Right forelimb (tissue), 1 donor: Measurements from ENCODE around the gene ATXN3.
"Not testable (repeated sequence)": the region's sequence is repeated elsewhere in the genome, so short reads cannot be mapped to it uniquely, and the experiment has no call there.

ENCODE experiments used
- DNase-seq: peaks from one replicate; pipeline ENCODE4 v3.0.0-alpha.2; 2018

The ATXN3 gene

GRCh38 chr14:92058006-92058917 lies 48.1 kb downstream of the ATXN3 start:
- no peak for DNase-seq

GRCh38 chr14:92049781-92050180 lies 56.6 kb downstream of the ATXN3 start:
- no peak for DNase-seq

- not testable (repeated sequence) for DNase-seq
Observed at GRCh38 chr14:92049221-92049620, 57.2 kb downstream of the ATXN3 start.

- DNase-seq: not testable (repeated sequence)
Observed at GRCh38 chr14:92045904-92046303, 60.5 kb downstream of the ATXN3 start.

- not testable (repeated sequence) for DNase-seq
Observed at GRCh38 chr14:92041766-92042165, 64.6 kb downstream of the ATXN3 start.

GRCh38 chr14:92041203-92041602 lies 65.2 kb downstream of the ATXN3 start:
- no peak for DNase-seq

- peak; percentile 43 for DNase-seq
Observed at GRCh38 chr14:92040431-92041051, 65.8 kb downstream of the ATXN3 start.

- DNase-seq: peak; percentile 96
Observed at GRCh38 chr14:92039719-92040430, 66.5 kb downstream of the ATXN3 start, which contains the start of gene TRIP11. TSS of gene TRIP11 (minus strand) at chr14:92040059. CDS start at chr14:92039685, 374 bp downstream.

GRCh38 chr14:92039063-92039718 lies 67.2 kb downstream of the ATXN3 start:
- DNase-seq: no peak

- DNase-seq: no peak
Observed at GRCh38 chr14:92037989-92038388, 68.4 kb downstream of the ATXN3 start.

- DNase-seq: no peak
Observed at GRCh38 chr14:92035890-92036289, 70.5 kb downstream of the ATXN3 start.

GRCh38 chr14:92033906-92034687 lies 72.3 kb downstream of the ATXN3 start:
- no peak for DNase-seq

GRCh38 chr14:92033433-92033832 lies 72.9 kb downstream of the ATXN3 start:
- DNase-seq: no peak

- DNase-seq: no peak
Observed at GRCh38 chr14:92026548-92027190, 79.7 kb downstream of the ATXN3 start.

- DNase-seq: no peak
Observed at GRCh38 chr14:92022036-92022435, 84.3 kb downstream of the ATXN3 start.

- no peak for DNase-seq
Observed at GRCh38 chr14:92021523-92021922, 84.9 kb downstream of the ATXN3 start.

GRCh38 chr14:92014040-92014439 lies 92.3 kb downstream of the ATXN3 start:
- no peak for DNase-seq

GRCh38 chr14:92012121-92012748 lies 94.1 kb downstream of the ATXN3 start:
- no peak for DNase-seq

- no peak for DNase-seq
Observed at GRCh38 chr14:92010644-92011043, 95.7 kb downstream of the ATXN3 start.

- DNase-seq: no peak
Observed at GRCh38 chr14:92009604-92010003, 96.8 kb downstream of the ATXN3 start.
